HFF-Myc (cell line): ENCODE data around the gene CNDP1.

Source experiments
- DNase-seq: peaks from one replicate; pipeline ENCODE4 v3.0.0-alpha.2; 2011; ENCODE audit warnings: low read depth; ENCODE audit errors: extremely low read depth
- H3K4me3 ChIP-seq: replicated peaks from 2 replicates; pipeline ENCODE4 v1.5.1; 2011; ENCODE audit warnings: low read depth, mild to moderate bottlenecking, control low read depth, low read length
- TF ChIP-seq, protein P1 (sequence below): IDR thresholded peaks from 2 replicates; pipeline ENCODE4 v1.5.1; 2012; ENCODE audit warnings: mild to moderate bottlenecking, low read depth, low read length, control low read depth; ENCODE audit errors: missing control alignments

CNDP1 gene

DNA sequence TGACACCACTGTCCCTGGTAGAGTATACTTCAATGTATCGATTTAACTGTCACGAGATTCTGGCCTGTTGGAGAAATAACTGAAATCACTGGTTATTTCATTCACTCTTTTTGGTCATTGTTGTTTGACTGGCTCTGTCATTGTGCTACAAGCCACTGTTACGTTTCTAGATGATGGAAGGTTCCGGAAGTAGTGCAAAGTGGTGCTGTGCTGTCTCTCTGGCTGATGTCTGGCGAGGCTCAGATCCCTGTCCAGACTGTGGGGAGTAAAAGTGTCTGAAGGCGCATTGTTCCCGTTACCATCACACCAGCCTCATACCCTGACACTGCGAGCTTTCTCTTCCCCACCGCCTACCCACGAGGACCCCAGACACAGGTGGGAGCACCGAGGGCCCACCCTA is 11.7 kb downstream of the CNDP1 start:
- DNase-seq, result no peak
- TF ChIP-seq, protein P1, sequence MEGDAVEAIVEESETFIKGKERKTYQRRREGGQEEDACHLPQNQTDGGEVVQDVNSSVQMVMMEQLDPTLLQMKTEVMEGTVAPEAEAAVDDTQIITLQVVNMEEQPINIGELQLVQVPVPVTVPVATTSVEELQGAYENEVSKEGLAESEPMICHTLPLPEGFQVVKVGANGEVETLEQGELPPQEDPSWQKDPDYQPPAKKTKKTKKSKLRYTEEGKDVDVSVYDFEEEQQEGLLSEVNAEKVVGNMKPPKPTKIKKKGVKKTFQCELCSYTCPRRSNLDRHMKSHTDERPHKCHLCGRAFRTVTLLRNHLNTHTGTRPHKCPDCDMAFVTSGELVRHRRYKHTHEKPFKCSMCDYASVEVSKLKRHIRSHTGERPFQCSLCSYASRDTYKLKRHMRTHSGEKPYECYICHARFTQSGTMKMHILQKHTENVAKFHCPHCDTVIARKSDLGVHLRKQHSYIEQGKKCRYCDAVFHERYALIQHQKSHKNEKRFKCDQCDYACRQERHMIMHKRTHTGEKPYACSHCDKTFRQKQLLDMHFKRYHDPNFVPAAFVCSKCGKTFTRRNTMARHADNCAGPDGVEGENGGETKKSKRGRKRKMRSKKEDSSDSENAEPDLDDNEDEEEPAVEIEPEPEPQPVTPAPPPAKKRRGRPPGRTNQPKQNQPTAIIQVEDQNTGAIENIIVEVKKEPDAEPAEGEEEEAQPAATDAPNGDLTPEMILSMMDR, result no peak

DNA sequence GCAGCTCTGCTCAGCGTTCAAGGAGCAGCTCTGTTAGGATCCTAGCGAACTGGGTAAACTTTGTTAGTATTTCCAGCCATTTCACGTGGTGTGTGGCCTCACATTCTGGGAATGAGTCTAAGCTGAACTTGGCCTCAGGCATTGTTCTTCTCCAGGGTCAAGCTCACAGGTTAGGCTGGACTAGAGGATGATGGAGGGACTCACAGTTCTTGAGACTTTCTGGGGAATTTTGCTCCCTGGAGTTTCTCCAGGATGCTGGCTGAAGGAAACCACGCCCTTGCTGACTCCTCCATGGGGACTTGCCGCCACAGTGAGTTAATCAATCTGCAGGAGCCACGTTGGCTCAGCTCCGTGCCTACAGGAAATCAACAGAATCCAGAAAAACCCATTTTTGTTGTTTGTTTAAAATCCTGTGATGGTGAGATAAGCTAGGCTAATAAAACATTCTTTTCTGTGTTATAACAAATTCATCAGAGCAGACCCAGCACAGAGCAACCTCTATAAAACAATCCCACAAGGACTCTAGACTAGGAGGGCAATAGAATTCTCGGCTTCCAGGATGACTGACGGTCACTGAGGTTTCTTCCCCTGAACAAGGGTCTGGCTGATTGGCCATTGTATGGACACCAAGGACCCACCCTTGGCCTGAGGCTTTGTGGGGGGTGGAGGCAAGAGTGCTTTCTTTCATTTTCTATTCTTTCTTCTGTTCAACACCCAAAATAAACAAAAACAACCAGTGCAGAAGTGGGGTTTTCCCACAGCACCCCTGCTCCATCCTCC is 12.6 kb downstream of the CNDP1 start:
- peak; percentile 25 for DNase-seq
- TF ChIP-seq, protein P1, result no peak
- H3K4me3 ChIP-seq, result no peak overlapping the region

More for the DNA sequence above, 11.7 kb downstream of the CNDP1 start:
- H3K4me3 ChIP-seq, result no peak overlapping the region

DNA sequence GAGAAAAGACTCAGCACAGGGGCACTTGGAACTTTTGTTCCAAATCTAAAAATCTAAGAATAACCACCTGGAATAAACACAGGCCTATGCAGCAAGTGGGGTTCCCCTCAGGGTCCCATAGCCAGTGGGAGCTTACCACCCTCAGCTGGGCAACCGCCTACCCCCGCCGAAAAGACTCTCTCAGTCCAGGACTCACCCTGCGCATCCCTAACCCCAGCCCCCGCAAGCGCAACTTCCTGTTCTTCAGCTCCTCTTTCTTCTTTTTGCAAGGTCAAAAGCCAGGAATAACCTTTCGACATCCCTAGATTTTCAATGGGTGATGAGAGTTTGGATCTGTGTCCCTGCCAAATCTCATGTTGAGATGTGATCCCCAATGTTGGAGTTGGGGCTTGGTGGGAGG is 13.6 kb downstream of the CNDP1 start:
- no peak overlapping the region for H3K4me3 ChIP-seq
- DNase-seq, result no peak
- TF ChIP-seq, protein P1, result no peak

DNA sequence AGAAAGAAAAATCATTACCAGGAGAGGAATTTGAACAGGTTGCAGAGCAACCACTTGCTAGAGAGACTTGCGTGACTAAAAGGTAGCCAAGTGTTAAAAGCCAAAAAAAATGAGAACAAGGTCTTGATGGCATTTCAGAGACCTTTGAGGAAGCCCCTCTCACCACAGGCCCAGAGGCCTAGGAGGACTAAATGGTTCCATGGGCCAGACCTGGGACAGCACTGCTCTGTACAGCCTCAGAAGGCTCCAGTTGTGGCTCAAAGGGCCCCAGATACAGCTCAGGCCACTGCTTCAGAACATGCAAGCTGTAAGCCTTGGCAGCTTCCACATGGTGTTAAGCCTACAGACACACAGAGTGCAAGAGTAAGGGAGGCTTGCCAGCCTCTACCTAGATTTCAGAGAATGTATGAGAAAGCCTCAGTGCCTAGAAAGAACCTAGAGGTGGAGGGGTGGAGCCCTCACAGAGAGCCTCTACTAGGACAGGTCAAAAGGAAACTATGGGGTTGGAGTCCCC is 15.3 kb downstream of the CNDP1 start:
- DNase-seq, result no peak
- no peak overlapping the region for H3K4me3 ChIP-seq
- TF ChIP-seq, protein P1, result no peak

DNA sequence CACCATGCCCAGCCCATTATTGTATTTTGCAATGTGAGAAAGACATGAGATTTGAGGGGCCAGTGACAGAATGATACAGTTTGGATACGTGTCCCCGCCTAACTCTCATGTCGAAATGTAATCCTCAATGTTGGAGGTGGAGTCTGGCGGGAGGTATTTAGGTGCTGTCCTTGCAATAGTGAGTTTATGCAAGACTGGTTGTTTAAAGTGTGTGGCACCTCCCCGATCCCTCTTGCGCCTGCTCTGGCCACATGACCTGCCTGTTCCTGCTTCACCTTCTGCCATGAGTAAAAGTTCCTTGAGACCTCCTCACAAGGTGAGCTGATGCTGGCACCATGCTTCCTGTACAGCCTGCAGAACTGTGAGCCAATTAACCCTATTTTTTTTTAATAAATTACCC is 16.6 kb downstream of the CNDP1 start:
- no peak for DNase-seq
- TF ChIP-seq, protein P1, result no peak
- no peak overlapping the region for H3K4me3 ChIP-seq

DNA sequence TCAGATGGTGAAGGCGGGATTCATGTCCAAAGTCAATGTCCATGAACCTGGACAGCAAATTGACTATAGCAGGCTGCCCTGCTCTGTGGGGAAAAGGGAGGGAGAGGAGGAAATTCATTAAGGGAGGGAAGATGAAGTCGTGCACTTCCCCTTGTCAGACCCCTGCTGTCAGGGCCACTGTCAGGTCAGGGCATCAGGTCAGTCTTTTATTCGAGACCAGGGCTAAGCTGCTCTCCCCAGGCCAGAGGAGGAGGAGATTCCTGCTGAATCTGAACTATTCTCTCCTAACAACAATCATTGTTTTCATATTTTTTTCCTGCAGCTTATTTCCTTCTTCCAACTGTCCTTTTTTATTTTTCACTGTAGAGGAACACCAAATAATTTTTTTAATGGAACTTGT is 17.2 kb downstream of the CNDP1 start:
- TF ChIP-seq, protein P1, result no peak
- DNase-seq, result no peak

More for the DNA sequence above, 17.2 kb downstream of the CNDP1 start:
- no peak overlapping the region for H3K4me3 ChIP-seq
